Body of pancreas (tissue), 4 donors: Measurements from ENCODE around the gene NOP9.

Experiments
- POLR2A ChIP-seq, 3 donors: fragments of 450-650 bp; IDR thresholded peaks; one replicate each; pipeline ENCODE4 v1.6.1; 2016; ENCODE audit warnings: antibody characterized with exemption in 3 of 3, mild to moderate bottlenecking in 2 of 3
- TF ChIP-seq, protein P1 (sequence below), 7 experiments: fragments of 450-650 bp in 4 of 7; fragments of 200-600 bp in 3 of 7; sonication (generic) in 3 of 7; IDR thresholded peaks; one replicate each; pipeline ENCODE4 v1.5.1; 2016 to 2019; ENCODE audit warnings: antibody characterized with exemption in 7 of 7

DNA sequence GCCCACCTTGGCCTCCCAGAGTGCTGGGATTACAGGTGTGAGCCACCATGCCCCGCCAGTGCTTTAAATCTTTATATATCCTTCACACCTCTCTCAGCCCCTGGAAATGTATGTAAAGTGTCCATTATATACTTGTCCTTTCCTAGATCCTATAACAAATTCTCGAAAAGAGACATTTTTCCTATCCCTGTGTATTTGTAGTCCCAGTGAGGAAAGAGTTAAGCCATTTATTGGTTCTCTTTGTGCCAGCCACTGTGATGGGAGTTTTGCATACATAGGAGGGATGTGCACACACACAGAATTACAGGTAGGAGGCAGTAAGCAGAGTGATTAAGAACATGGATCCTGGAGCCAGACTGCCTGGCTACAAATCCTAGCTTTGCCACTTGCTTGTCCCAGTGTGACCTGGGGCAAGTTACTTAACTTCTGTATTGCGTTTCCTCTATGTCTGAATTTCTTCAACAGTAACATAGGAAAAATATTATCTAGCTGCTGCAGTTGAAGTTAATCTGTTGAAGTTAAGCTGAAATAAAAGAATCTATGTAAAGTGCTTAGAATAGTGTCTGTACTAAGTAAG lies 26.1 kb upstream of the NOP9 start:
- TF ChIP-seq POLR2A (IDR thresholded peaks at IDR 0.05) = no peak
- TF ChIP-seq, protein P1, sequence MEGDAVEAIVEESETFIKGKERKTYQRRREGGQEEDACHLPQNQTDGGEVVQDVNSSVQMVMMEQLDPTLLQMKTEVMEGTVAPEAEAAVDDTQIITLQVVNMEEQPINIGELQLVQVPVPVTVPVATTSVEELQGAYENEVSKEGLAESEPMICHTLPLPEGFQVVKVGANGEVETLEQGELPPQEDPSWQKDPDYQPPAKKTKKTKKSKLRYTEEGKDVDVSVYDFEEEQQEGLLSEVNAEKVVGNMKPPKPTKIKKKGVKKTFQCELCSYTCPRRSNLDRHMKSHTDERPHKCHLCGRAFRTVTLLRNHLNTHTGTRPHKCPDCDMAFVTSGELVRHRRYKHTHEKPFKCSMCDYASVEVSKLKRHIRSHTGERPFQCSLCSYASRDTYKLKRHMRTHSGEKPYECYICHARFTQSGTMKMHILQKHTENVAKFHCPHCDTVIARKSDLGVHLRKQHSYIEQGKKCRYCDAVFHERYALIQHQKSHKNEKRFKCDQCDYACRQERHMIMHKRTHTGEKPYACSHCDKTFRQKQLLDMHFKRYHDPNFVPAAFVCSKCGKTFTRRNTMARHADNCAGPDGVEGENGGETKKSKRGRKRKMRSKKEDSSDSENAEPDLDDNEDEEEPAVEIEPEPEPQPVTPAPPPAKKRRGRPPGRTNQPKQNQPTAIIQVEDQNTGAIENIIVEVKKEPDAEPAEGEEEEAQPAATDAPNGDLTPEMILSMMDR (IDR thresholded peaks at IDR 0.05) = peak in 4 of 7 experiments; percentile 5 to 26 (median 22)
